ENCODE measurements around the gene ARSI.

ARSI gene

DNA sequence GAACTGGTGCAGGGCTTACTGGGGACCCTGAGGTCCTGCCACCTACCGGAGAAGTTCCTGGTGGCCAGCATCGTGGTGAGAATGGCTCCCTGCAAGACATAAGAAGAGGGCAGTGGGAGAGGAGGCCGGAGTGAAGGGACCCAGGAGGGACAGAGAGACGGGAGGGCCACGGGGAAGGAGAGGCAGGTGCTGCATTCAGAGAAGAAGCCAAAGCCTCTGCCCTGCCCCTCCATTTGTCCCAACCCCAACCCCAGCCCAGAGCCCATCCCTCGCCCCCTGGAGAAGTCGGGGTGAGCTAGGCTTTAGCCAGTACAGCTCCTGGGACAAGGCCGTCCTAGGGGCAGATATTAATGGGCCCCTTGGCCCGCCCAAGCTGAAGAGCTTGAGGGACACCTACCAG, 55.0 kb downstream of the ARSI start:
- H3K4me3 ChIP-seq (ENCODE audit: control insufficient read depth, low read depth, low read length) = no peak overlapping the region
- no peak for DNase-seq (ENCODE audit: low read depth)
- no peak for TF ChIP-seq CTCF (IDR thresholded peaks at IDR 0.05; ENCODE audit: control insufficient read depth, insufficient read depth, low read depth, low read length, missing control alignments)

DNA sequence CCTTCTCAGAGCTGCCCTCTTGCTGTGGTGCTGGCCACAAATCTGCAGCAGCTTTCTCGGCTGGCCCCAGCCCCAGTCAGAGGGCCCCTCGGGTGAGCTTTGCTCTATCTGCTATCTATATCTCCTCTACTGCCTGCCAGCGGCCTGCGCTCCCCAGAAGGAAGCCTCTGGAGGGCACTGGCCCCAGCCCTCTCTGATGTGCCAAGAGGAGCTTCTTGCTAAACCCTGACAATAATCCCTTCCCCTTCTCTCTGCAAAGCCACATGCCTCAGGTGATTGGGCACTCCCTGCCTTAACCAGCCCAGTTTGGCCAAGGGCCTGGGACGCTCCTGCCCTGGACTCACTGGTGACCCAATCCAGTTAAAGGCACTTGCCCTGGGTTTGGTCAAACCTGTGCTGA, 55.9 kb downstream of the ARSI start:
- no peak overlapping the region for H3K4me3 ChIP-seq (ENCODE audit: control insufficient read depth, low read depth, low read length)
- TF ChIP-seq CTCF (IDR thresholded peaks at IDR 0.05; ENCODE audit: control insufficient read depth, insufficient read depth, low read depth, low read length, missing control alignments) = no peak

GRCh38 chr5:150246429-150246828, 56.3 kb downstream of the ARSI start:
- DNase-seq (ENCODE audit: low read depth) = no peak
- no peak overlapping the region for H3K4me3 ChIP-seq (ENCODE audit: control insufficient read depth, low read depth, low read length)
- no peak for TF ChIP-seq CTCF (IDR thresholded peaks at IDR 0.05; ENCODE audit: control insufficient read depth, insufficient read depth, low read depth, low read length, missing control alignments)

More for the DNA sequence above, 55.9 kb downstream of the ARSI start:
- no peak for DNase-seq (ENCODE audit: low read depth)

Measured in AG09309 (cell line).